ENCODE measurements around the gene SORCS2.

DNA sequence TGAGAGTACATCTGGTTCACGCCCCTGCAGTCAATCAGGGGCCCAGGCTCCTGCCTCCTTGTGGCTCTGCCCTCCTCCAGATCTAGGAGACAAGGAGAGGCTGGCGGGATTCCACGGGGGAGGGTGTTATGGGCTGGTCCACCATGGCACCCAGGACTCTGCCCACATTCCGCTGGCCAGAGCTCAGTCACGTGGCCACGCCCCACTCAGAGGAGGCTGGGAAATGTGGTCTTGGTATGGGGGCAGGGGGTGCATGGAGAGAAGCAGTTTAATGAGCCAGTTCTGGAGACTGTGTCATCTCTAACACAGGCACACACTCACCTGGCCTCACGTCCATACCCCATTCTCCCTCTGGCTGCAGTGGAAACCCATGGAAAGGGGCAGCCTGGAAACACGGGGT is 273.9 kb downstream of the SORCS2 start:
- TF ChIP-seq POLR2A (IDR thresholded peaks at IDR 0.05; ENCODE audit: control extremely low read depth in 1 of 2, low read depth in 2 of 2, low read length in 2 of 2) (no peak), EZH2 (IDR thresholded peaks at IDR 0.05; ENCODE audit: low read depth, low read length, severe bottlenecking) (no peak), ZNF274 (IDR thresholded peaks at IDR 0.05; ENCODE audit: borderline replicate concordance, extremely low read depth, low read length) (no peak), CHD2 (IDR thresholded peaks at IDR 0.05; ENCODE audit: low read length) (no peak), SP1 (IDR thresholded peaks at IDR 0.05; ENCODE audit: low read depth, low read length) (no peak), TBP (IDR thresholded peaks at IDR 0.05; ENCODE audit: low read depth, low read length) (no peak), SIRT6 (IDR thresholded peaks at IDR 0.05; ENCODE audit: low read length) (no peak), JUN (IDR thresholded peaks at IDR 0.05; ENCODE audit: low read depth, low read length) (no peak)
- TF ChIP-seq, protein P1, sequence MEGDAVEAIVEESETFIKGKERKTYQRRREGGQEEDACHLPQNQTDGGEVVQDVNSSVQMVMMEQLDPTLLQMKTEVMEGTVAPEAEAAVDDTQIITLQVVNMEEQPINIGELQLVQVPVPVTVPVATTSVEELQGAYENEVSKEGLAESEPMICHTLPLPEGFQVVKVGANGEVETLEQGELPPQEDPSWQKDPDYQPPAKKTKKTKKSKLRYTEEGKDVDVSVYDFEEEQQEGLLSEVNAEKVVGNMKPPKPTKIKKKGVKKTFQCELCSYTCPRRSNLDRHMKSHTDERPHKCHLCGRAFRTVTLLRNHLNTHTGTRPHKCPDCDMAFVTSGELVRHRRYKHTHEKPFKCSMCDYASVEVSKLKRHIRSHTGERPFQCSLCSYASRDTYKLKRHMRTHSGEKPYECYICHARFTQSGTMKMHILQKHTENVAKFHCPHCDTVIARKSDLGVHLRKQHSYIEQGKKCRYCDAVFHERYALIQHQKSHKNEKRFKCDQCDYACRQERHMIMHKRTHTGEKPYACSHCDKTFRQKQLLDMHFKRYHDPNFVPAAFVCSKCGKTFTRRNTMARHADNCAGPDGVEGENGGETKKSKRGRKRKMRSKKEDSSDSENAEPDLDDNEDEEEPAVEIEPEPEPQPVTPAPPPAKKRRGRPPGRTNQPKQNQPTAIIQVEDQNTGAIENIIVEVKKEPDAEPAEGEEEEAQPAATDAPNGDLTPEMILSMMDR (IDR thresholded peaks at IDR 0.05; ENCODE audit: control extremely low read depth in 1 of 3, insufficient read depth in 1 of 3, low read depth in 1 of 3, low read length in 3 of 3), result no peak
- TF ChIP-seq, protein P2, sequence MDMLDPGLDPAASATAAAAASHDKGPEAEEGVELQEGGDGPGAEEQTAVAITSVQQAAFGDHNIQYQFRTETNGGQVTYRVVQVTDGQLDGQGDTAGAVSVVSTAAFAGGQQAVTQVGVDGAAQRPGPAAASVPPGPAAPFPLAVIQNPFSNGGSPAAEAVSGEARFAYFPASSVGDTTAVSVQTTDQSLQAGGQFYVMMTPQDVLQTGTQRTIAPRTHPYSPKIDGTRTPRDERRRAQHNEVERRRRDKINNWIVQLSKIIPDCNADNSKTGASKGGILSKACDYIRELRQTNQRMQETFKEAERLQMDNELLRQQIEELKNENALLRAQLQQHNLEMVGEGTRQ (IDR thresholded peaks at IDR 0.05; ENCODE audit: low read length), result no peak
- TF ChIP-seq, protein P3, sequence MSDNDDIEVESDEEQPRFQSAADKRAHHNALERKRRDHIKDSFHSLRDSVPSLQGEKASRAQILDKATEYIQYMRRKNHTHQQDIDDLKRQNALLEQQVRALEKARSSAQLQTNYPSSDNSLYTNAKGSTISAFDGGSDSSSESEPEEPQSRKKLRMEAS (IDR thresholded peaks at IDR 0.05), result no peak
